ENCODE data around the gene GNA14.
A peak's percentile ranks its signal among the peaks of the same experiment; 100 is the strongest.
"Not testable (repeated sequence)": the region's sequence is repeated elsewhere in the genome, so short reads cannot be mapped to it uniquely, and the experiment has no call there.

Gene GNA14

GRCh38 chr9:77588271-77588937, 59.7 kb downstream of the GNA14 start:
- no peak for DNase-seq (ENCODE audit: low spot score)

- DNase-seq (ENCODE audit: low spot score): no peak
These were observed 60.3 kb downstream of the GNA14 start for GRCh38 chr9:77587851-77588250.

GRCh38 chr9:77587042-77587441, 61.1 kb downstream of the GNA14 start:
- DNase-seq (ENCODE audit: low spot score): no peak

GRCh38 chr9:77586591-77586990, 61.5 kb downstream of the GNA14 start:
- no peak for DNase-seq (ENCODE audit: low spot score)

GRCh38 chr9:77585335-77585786, 62.8 kb downstream of the GNA14 start:
- DNase-seq (ENCODE audit: low spot score): no peak

GRCh38 chr9:77584927-77585326, 63.2 kb downstream of the GNA14 start:
- not testable (repeated sequence) for DNase-seq (ENCODE audit: low spot score)

GRCh38 chr9:77582961-77583576, 65.1 kb downstream of the GNA14 start:
- DNase-seq (ENCODE audit: low spot score): no peak

- DNase-seq (ENCODE audit: low spot score): no peak
These were observed 65.6 kb downstream of the GNA14 start for GRCh38 chr9:77582525-77582924.

GRCh38 chr9:77575785-77576184, 72.3 kb downstream of the GNA14 start:
- peak; percentile 51 for DNase-seq (ENCODE audit: low spot score)

- no peak for DNase-seq (ENCODE audit: low spot score)
These were observed 78.8 kb downstream of the GNA14 start for GRCh38 chr9:77569335-77569734.

- no peak for DNase-seq (ENCODE audit: low spot score)
These were observed 84.9 kb downstream of the GNA14 start for GRCh38 chr9:77563174-77563573.

- DNase-seq (ENCODE audit: low spot score): no peak
These were observed 85.9 kb downstream of the GNA14 start for GRCh38 chr9:77562019-77562748.

- DNase-seq (ENCODE audit: low spot score): no peak
These were observed 86.6 kb downstream of the GNA14 start for GRCh38 chr9:77561331-77562018.

GRCh38 chr9:77556396-77556795, 91.7 kb downstream of the GNA14 start:
- no peak for DNase-seq (ENCODE audit: low spot score)

GRCh38 chr9:77554586-77555105, 93.5 kb downstream of the GNA14 start:
- no peak for DNase-seq (ENCODE audit: low spot score)

GRCh38 chr9:77547106-77547730, 100.9 kb downstream of the GNA14 start:
- no peak for DNase-seq (ENCODE audit: low spot score)

- DNase-seq (ENCODE audit: low spot score): no peak
These were observed 101.7 kb downstream of the GNA14 start for GRCh38 chr9:77546376-77546950.

- no peak for DNase-seq (ENCODE audit: low spot score)
These were observed 103.6 kb downstream of the GNA14 start for GRCh38 chr9:77544546-77544945.

GRCh38 chr9:77543131-77543822, 104.8 kb downstream of the GNA14 start:
- DNase-seq (ENCODE audit: low spot score): no peak

GRCh38 chr9:77541600-77541999, 106.5 kb downstream of the GNA14 start:
- DNase-seq (ENCODE audit: low spot score): no peak

GRCh38 chr9:77541055-77541454, 107.1 kb downstream of the GNA14 start:
- no peak for DNase-seq (ENCODE audit: low spot score)
